Right hindlimb (tissue), 1 donor: ENCODE data around the gene NLRP12.
"Not testable (repeated sequence)": the region's sequence is repeated elsewhere in the genome, so short reads cannot be mapped to it uniquely, and the experiment has no call there.

Source experiments
- DNase-seq: peaks from one replicate; pipeline ENCODE4 v3.0.0-alpha.2; 2018

Gene NLRP12

DNA sequence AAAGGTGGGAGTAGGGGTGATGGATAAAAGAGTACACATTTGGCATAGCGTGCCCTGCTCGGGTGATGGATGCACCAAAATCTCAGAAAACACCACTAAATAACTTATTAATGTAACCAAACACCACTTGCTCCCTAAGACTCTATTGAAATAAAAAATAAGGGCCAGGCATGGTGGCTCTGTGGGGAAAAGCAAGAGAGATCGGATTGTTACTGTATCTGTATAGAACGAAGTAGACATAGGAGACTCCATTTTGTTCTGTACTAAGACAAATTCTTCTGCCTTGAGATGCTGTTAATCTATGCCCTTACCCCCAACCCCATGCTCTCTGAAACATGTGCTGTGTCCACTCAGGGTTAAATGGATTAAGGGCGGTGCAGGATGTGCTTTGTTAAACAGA, 14.3 kb upstream of the NLRP12 start:
- not testable (repeated sequence) for DNase-seq

DNA sequence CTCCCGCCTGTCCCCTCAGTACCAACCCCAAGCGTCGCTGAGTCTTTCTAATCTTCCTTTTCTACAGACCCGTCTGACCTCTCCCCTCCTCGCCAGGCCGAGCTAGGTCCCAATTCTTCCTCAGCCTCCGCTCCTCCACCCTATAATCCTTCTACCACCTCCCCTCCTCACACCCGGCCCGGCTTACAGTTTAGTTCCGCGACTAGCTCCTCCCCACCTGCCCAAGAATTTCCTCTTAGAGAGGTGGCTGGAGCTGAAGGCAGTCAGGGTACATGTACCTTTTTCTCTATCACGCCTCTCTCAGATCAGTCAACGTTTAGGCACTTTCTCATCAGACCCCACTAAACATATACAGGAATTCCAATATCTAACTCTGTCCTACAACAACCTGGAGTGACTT, 8.7 kb upstream of the NLRP12 start:
- not testable (repeated sequence) for DNase-seq

DNA sequence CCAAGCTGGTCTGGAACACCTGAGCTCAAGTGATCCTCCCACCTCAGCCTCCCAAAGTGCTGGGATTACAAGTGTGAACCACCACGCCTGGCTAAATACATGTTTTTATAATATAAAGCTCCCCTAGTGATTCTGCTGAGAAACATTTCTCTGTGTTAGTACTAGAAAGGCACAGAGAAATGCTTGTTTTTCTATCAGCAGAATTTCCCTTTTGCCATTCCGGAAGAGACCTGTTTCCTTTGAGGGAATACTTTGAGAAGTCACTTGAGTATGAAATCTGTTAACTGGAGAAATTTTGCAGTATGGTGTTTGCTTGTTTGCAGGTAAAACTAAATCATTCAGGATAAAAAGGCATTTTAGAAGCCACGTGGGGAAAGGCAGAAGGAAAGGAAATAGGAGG, 4.4 kb upstream of the NLRP12 start:
- no peak for DNase-seq

DNA sequence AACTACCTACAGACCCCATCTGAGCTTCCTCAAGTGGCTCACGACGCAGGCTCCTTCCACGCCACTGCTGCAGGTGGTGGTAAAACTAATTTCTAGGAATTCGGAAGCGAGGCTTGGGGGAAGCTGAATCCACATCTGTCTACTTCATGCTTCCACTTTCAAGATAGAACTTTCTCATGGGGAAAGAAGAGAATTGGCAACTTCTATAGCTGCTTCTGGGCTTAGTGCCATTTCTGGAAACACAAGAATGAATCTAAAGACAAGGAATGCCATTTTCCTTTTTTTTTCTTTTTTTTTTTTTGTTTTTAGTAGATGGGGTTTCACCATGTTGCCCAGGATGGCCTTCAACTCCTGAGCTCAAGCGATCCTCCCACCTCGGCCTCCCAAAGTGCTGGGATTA, 2.8 kb upstream of the NLRP12 start:
- no peak for DNase-seq

DNA sequence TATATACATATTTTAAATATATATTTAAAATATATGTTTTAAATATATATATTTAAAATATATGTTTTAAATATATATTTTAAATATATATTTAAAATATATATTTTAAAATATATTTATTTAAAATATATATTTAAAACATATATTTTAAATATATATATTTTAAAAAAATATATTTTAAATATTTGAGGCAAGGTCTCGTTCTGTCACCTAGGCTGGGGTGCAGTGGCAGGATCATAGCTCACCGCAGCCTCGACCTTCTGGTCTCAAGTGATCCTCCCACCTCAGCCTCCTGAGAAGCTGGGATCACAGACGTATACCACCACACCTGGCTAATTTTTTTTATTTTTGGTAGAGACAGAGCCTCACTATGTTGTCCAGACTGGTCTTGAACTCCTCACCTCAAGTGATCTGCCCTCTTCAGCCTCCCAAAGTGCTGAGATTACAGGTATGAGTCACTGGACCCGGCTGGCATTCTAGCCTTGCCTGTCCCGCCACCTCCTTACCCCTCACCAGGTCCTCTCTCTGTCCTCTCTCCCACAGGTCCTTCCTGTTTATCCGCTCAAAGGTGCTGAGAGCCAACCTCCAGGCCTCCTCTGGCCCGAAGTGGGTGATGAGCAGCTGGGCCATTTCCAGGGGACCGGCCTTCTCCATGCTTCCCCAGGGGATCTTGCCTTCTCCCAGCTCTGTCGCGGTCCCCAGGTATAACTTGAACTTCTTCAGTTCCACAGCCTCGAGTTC, 564 bp downstream of the NLRP12 start:
- no peak for DNase-seq

DNA sequence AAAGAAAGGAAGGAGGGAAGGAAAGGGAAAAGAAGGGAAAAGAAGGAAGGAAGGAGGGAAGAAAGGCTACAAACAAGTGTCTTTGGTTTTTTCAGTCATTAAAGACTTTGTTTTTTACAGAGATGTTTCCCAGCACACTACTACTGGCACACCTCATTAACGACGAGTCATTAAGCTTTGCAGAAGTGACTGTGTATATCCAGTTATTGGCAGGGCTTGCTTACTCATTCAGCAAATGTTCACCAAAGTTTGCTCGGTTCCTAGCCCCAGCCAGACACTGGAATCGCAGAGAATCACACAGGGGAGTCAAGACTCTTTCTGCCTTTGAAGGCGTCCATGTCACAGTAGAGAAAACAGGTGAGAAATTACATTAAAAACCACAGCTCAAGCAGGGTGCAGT, 4.3 kb downstream of the NLRP12 start:
- DNase-seq: no peak

DNA sequence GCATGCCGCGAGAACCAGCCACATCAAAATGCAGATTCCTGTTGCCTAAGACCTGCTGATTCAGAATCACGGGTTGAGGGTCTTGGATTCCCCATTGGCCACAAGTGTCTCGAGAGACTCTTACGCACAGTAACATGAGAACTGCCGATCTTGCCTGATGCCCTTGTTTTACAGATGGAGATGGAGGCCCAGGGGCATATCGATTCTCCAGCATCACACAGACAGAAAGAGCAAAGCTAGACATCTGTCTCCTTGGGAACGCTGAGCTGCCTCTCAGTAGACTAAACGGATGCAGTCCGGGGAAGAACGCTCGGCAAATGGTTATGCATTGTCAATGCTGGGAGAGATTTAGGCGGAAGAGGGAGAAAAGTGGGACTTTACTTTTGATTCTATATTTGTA, 5.4 kb downstream of the NLRP12 start:
- no peak for DNase-seq

DNA sequence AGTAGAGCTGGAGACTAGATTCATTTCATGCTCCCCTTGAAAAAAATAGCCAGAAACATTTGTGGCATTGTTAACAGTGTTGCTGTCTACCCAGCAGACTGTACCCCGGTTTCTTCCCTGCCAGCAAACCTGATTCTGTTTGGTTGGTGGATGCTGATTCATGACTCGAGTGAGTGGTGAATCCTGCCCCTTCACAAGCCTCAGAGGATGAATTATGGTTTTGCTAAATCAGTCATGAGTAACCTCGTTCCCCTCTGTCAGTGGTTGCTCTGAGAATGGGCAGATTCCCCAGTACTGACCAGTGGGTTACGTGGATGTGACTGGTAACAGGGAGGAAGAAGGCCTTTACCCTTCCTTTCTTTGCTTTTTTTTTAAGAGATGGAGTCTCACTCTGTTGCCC, 10.1 kb downstream of the NLRP12 start:
- no peak for DNase-seq

DNA sequence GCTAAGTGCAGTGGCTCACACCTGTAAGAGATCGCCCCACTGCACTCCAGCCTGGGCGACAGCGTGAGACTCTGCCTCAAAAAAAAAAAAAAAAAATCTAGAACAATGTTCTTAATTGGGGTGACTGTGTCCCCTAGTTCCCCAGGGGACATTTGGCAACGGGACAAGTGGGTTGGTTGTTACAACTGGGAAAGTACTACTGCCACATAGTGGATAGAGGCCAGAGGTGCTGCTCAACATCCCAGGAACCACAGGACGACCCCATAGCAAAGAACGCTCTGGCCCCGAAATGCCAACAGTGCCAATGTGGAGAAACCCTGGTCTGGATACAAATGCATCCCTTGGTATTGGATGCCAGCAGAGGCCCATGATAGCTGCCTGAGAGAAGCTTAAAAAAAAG, 11.8 kb downstream of the NLRP12 start:
- no peak for DNase-seq

DNA sequence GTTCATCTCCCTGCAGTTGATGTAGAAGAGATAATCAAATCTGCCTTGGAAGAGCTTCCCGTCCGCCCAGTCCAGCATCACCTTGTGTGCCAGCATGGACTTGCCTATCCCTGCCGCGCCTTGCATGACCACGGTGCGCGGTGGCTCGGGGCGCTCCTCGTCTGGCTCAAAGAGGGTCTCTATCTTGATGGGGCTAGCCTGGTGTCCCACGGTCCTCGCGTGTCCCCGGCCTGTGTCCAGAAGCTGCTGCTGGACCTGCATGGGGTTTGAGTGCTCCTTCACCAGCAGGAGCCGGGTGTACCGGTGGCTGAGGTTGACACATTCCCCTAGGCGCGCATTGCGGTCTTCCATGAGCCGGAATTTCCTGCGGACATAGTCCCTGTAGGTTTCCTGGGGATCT, 13.2 kb downstream of the NLRP12 start:
- no peak for DNase-seq

DNA sequence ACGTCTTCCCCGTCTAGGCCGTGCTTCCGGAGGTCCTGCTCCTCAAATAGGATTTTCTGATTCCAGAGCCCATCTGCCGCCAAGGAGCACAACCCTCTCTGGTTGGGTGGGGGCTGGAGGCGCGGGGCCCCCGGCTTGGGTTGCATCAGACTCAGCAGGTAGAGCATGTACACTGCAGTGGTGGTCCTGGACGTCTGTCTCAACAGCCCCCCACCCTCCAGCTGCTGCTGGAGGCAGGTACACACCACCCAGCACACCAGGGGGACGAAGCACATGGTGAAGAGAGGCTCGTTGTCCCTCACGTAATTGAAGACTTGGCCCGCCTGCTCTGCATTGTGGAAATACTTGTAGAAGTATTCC, 13.9 kb downstream of the NLRP12 start:
- DNase-seq: no peak

DNA sequence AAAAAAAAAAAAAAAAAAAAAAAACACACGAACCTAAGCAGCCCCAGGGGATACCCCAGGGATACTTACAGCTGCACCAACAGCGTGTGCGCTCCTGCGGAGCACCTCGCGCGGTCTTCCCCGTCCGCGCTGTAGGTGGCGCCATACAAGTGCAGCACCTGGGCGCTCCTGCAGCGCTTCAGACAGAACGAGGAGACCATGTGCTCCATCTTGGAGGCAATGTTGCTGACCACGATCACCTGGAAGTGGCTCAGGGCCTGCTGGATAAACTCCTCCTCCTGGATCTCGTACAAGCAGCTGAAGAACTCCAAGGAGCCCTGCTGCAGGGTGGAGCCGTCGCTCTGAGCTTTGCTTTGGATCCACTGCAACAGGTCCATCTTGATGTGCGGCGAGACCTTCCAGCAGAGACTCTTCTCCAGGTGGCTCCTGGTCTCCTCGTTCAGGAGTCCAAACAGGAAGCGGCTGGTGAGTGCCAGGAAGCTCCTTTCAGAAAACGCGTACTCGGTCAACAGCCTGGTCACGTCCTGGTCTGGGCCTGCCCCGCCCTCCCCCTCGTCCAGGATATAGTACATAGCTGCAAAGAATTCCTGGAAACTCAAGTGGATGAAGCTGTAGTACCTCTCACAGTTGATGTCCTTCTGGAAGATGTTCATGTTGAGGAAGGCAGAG, 14.5 kb downstream of the NLRP12 start:
- peak; percentile 35 for DNase-seq

DNA sequence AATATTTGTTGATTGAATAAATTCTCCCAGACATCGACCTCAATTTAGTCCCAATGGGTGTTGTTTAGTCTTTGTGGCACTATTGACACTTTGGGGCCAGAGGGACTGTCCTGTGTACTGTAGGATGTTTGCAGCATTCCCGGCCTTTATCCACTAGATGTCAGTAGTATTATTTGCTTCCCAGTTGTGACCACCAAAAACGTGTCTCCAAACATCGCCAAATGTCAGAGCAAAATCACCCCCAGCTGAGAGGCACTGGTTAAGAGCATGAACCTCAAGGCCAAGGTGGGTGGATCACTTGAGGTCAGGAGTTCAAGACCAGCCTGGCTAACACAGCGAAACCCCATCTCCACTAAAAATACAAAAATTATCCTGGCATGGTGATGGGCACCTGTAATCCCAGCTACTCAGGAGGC, 15.4 kb downstream of the NLRP12 start:
- peak; percentile 20 for DNase-seq

DNA sequence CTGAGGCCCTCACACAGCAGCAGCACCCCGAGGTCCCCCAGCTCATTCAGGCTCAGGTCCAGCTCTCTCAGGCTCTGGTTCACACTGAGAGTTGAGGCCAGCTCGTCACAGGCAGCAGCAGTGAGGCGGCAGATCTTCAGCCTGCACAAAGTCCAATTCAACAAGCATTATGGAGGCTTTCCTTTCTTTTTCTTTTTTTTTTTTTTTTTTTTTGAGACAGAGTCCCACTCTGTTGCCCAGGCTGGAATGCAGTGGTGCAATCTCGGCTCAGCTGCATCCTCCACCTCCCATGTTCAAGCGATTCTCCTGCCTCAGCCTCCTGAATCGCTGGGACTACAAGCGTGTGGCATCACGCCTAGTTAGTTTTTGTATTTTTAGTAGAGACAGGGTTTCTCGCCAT, 22.9 kb downstream of the NLRP12 start:
- DNase-seq: no peak

DNA sequence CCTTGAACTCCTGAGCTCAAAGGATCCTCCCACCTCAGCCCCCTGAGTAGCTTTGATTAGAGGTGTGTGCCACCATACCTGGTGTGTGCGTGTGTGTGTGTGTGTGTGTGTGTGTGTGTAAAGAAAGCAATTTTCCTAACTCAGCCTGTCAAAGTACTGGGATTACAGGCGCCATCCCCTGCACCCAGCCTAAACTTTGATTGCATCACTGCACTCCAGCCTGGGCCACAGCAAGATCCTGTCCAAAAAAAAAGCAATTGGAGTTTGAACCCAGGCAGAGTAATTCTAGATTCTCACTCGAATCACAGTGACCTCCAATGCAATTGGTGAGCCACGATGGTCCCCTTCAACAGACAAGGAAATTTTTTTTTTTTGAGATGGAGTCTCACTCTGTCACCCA, 29.1 kb downstream of the NLRP12 start:
- DNase-seq: no peak

DNA sequence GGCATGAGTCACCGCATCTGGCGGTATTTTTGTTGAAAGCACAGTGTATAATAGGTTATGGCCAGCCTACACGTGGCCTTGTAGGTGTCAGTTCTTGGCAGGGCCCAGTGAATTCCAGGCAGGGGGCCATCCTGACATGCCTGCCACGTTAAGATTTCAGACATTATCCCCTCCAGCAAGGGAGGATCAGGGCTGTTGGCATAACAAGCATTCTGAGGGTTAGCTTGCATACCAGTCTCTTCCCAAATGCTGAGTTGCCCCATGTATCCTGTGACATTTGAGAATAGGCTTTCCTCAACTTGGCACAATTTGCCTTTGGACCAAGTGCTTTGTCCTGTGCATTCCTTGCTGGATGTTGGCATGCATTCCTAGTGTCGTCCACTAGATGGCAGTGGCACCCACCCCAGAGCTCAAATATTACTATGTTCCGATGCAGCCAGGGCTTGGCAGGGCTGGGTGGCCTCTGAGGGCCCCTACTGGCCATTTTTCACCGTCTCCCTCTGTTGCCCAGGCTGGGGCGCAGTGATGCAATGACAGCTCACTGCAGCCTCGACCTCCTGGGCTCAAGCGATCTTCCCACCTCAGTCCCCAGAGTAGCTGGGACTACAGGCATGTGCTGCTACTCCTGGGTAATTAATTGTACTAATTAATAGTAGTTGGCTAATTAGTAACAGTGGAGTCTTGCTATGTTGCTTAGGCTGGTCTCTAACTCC, 31.2 kb downstream of the NLRP12 start:
- DNase-seq: peak; percentile 81

DNA sequence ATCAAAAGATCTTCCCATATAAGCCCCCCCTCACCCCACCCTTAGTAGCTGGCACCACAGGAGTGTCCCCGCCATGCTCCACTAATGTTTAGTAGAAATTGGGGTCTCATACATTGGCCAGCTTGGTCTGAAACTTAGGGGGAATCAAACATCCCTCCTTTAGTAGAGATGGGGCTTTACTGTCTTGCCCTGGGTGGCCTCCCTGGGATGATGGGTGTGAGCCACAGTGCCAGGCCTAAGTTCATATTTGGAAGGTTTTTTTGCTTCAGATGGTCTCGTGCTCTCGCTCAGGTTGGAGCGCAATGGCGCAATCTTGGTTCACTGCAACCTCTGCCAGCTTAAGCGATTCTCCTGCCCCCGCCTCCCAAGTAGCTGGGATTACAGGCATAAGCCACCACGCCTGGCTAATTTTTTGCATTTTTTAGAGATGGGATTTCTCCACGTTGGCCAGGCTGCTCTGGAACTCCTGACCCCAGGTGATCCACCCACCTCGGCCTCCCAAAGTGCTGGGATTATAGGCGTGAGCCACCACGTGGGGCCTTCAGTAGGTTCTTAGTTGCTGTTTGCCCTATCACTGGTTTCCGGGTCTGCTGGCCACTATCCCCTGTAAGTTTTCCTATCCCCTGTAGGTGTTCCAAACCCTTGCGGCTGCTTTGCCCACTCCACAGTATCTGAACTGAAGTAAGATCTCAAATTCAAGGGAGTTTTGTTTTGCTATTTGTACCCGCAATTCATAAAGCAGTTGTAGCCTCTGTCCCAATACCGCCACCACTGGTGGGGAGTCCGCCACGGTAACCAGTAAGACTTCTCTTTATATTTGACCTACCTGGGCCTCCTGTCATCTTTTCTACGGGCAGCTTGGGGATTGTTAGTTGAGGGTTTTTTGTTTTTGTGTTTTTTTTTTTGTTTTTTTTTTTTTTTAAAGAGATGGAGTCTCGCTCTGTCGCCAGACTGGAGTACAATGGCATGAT, 34.1 kb downstream of the NLRP12 start:
- DNase-seq: no peak

DNA sequence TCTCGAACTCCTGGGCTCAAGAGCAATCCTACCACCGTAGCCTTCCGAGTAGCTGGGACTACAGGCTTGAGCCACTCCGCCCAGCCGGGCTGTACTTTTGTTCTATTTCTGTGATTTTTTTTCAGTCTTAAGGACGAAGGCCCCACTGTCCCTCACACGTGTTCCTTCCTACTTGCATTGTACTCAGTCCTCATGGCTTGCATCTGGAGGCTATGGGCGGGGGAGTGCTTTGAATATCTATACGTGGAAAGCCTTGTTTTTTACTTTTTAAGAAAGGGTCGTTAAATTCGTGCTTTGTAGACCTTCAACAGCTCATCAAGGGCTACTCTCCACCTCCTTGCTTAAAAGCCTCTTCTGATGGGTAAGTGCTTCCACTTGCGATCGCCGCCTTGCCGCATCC, 36.8 kb downstream of the NLRP12 start:
- no peak for DNase-seq

DNA sequence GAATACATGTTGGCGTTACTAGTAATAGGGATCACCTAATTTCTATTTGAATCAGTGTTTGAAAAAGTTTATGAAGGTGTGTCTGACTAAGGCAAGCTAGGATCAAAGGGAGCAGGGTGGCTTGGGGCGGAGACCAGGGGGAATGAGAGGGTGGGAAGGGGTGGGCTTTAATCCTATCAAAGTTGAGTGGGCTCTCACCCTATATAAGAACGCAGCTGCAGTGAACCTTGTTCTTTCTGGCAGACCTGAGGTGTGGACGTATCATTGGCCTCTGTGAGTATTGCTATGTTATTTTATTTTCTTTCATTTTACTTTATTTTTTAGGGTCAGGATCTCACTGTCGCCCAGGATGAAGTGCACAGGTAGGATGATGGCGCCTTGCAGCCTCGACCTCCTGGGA, 37.4 kb downstream of the NLRP12 start:
- no peak for DNase-seq

DNA sequence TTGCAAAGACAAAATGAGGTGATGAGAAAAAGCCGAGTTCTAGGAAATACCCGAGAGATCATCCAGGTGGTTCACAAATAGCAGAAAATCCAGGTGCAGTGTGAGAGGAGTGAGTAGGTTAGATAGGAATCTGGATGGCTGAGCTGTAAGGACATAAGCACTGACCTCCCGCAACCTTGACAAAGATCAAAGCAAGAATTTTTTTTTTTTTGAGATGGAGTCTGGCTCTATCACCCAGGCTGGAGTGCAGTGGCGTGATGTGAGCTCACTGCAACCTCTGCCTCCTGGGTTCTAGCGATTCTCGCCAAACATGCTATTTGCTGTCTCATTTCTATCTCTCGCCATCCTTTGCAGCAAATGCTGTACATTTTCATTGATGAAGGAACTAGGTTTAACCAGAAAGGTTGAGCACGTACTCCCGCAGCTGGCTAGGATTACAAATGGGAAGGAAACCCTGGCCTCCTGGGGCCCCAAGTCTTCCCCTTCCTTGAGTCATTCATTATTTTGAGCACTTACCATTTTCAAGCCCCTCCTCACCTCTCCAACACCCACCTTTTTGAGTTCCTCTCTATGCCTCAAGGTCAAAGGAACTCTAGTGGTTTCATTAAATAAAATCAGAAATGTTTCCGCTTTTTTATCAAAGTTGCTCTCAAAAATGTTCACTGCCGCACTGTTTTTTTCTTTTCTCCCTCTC, 38.8 kb downstream of the NLRP12 start:
- DNase-seq: no peak

DNA sequence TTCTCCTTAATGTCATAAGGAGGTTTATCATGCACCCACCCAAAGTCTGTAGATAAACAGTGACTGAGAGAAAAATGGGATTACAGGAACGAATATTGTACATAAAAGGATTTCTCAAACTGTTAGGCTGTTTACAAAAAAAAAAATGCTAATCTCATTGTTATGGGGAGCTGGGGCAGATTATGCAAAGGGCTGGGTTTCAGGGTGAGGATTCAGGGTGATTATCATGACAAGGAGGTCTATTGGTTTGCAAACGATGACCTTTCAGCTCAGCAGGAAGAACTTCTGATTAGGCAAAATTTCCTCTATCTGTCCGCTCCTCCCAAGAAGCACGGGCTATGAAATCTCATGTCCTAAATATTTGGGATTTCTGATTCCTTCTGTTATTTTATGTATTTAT, 41.4 kb downstream of the NLRP12 start:
- no peak for DNase-seq

DNA sequence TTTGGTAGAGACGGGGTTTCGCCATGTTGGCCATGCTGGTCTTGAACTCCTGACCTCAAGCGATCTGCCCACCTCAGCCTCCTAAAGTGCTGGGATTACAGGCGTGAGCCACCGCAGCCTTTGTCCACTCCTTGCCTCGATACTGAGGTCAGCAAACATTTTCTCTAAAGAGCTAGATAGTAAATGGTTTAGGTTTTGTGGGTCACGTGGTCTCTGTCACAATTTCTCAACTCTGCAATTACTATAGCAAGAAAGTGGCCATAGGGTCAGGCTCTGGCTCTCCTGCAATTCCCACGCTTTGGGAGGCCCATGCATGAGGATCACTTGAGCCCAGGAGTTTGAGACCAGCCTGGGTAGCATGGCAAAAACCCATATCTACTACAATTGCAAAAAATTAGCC, 42.8 kb downstream of the NLRP12 start:
- not testable (repeated sequence) for DNase-seq
